CD1c-positive myeloid dendritic cell (primary cell): Measurements from ENCODE around the gene LMNTD1.
A peak's percentile ranks its signal among the peaks of the same experiment; 100 is the strongest.
"Not testable (repeated sequence)": the region's sequence is repeated elsewhere in the genome, so short reads cannot be mapped to it uniquely, and the experiment has no call there.

Source experiments
- DNase-seq: peaks from one replicate; pipeline ENCODE4 v3.0.0-alpha.2; 2016; ENCODE audit errors: extremely low spot score

The LMNTD1 gene

GRCh38 chr12:25491396-25492325 lies 61.4 kb downstream of the LMNTD1 start:
- no peak for DNase-seq

- not testable (repeated sequence) for DNase-seq
Measured at GRCh38 chr12:25488956-25489870, 63.9 kb downstream of the LMNTD1 start.

GRCh38 chr12:25482625-25483024 lies 70.5 kb downstream of the LMNTD1 start:
- DNase-seq = no peak

- DNase-seq = no peak
Measured at GRCh38 chr12:25480145-25480544, 72.9 kb downstream of the LMNTD1 start.

DNA sequence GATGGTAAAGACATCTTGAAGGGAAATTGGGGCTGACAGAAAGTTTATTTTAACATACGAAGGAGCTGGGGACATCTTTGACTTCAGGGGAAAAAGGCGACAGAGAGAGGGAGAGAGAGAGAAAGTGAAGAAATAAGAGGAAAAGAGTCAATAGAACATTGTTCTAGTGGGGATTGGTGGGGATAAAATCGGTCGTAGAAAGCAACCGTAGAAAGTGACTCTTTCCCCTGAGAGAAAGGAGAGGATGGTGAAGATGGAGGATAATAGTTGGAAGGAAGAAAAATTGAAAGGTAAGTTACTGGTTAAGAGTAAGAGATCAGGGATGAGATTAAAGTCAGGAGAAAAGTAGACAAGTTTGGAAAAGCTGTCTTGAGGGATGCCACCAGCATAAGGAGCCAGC lies 75.9 kb downstream of the LMNTD1 start:
- DNase-seq = no peak

DNA sequence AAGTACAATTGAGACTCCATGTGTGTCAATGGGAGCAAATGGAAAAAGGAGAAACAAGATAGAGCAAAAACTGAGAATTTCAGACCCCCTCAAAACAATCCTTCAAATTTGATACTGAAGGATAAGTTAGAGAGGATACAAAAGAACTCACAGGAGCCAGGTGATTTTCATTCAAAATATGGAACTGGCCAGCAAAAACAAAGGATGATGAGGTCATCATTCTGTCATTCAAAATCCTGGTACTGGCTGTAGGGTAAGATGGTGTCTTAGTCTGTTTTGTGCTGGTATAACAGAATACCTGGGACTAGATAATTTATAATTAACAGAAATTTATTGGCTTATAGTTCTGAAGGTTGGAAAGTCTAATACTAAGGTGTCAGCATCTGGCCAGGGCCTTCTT lies 80.6 kb downstream of the LMNTD1 start:
- DNase-seq = no peak

DNA sequence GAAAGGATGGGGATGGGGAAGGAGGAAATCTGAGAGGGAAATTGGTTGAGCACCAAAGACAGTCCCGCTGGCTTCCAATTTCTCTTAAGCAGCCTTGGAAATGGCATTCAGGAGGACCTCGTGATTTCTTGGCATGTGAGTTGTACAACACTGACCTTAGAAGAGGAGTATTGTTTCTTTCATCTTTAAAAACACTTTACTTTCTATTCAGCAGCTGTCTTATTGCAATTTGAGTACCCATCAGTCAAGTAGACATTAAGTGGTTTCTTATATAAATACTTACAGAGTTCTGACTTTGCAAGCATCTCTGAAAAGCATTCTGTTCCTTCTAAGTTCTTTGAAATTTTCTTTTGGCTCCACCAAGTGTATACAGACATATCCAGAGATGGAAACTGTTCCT lies 83.2 kb downstream of the LMNTD1 start:
- no peak for DNase-seq

DNA sequence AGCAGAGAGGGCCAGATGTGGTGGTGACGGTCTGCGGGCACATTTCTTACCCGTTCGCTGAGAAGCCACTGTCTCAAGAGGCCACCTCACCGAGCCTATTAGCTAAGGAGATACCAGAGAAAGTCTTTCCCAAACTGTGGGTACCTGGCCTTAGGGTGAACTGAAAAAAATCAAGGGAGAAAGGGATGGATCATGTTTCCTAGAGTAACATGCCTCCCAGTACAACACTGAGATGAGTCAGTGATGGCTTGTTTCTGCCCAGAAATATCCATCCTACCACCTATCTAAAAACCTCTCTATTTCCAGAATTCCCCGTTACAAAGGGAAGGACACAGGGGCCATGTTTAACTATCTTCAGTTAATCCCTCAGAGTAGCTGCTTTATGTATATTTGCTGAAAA lies 83.7 kb downstream of the LMNTD1 start:
- no peak for DNase-seq

DNA sequence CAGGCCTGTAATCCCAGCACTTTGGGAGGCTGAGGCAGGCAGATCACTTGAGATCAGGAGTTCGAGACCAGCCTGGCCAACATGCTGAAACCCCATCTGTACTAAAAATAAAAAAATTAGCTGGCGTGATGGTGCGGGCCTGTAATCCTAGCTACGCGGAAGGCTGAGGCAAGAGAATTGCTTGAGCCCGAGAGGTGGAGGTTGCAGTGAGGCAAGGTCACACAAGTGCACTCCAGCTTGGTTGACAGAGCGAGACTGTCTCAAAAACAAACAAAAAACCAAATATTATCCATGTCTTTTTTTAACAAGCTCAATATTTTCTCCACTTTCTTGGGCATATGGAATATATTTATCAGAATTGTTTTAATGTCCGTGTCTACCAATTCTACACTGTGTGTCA lies 89.6 kb downstream of the LMNTD1 start:
- DNase-seq = no peak

GRCh38 chr12:25463005-25463404 lies 90.1 kb downstream of the LMNTD1 start:
- no peak for DNase-seq

DNA sequence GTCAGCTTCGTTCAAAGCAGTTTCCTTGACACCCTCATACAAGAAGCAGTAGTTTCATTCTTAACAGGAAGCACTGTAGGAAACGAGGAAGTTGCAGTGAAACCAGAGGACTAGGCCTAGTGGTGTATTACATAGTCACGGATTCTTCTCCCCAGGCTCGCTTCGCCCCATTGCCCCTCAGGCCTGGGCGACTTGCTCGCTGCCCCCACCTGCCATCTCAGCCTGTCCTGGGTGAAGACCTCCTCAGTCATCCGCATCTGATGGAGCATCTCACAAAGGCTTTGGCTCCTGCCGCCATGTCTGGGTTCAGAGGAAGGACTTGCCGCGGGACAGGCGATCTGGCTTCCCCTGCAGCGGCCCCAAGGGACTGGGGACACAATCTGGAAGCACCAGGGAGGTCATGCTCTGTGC lies 93.5 kb downstream of the LMNTD1 start:
- peak; percentile 28 for DNase-seq

- no peak for DNase-seq
Measured at GRCh38 chr12:25458047-25458552, 95.0 kb downstream of the LMNTD1 start.

DNA sequence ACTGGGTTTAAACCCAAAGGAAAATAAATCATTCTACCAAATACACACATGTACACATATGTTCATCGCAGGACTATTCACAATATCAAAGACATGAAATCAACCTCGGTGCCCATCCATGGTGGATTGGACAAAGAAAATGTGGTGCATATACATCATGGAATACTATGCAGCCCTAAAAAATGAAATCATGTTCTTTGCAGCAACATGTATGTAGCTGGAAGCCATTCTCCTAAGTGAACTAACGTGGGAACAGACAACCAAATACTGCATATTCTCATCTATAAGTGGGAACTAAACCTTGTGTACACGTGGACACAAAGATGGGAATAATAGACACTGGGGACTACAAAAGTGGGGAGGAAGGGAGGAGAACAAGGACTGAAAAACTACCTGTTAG lies 96.6 kb downstream of the LMNTD1 start:
- no peak for DNase-seq

GRCh38 chr12:25455696-25456095 lies 97.4 kb downstream of the LMNTD1 start:
- no peak for DNase-seq

DNA sequence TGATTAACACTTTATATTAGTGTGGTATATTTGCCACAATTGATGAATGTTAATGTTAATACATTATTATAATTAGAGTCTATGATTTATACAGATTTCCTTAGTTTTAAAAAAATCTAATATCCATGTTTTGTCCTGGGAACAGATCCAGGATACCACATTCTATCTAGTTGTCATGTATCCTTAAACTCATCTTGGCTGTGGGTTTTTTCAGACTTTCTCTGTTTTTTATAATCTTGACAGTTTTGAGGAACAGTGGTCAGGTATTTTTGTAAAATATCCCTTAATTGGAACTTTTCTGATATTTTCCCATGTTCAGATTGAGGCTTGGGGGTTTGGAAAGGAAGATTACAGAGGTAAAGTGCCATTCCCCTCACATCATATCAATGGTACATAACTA lies 104.1 kb downstream of the LMNTD1 start:
- no peak for DNase-seq

DNA sequence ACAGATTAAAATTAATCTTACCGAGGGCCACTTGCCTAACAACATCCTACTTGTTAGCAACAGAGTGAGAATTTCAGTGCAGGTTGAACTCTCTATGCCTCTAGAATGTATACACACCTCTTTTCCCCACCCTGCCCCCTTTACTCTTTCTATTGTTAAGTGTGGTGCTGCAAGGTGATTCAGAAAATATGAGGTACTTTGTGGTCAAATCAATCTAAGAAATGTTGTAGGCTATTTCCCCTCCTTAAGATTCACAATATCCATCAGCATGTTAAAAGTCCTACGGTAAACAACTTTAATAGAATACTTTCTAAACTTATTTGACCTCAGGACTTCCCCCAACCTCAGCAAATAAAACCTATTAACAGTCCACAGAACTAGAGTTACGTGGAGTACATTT lies 106.0 kb downstream of the LMNTD1 start:
- DNase-seq = no peak

- DNase-seq = no peak
Measured at GRCh38 chr12:25438638-25439037, 114.4 kb downstream of the LMNTD1 start.

- peak; percentile 62 for DNase-seq
Measured at GRCh38 chr12:25436206-25437030, 116.7 kb downstream of the LMNTD1 start.

DNA sequence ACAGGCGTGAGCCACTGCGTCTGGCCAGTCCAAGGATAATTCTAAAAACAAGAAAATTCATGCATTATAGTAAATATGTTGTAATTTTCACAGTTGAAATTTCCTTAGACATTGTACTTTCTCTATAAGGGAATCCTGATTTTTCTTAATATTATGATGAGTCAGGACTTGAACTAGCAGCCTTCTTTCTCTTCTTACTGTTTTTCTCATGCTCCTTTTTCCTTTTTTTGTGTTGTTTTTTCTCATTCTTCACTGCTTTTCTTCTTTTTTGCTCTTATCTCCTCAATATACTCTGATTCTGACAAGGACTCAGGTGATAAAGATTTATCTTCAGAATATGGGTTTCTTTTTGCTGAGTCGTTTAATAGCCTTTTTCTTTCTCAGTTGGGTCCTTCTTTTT lies 117.7 kb downstream of the LMNTD1 start:
- DNase-seq = no peak

- no peak for DNase-seq
Measured at GRCh38 chr12:25434515-25434914, 118.6 kb downstream of the LMNTD1 start.

GRCh38 chr12:25433581-25434325 lies 119.3 kb downstream of the LMNTD1 start:
- DNase-seq = no peak
